HCT116 (cell line): Measurements from ENCODE around the gene CHAMP1. TPM values are rescaled to one million over a fixed set of nuclear protein-coding genes. Genes with fewer than 3 reads are reported as not detected.

Source experiments
- ATAC-seq: fragments of 200-7000 bp; cut with Tn5 transposase; 2 replicates; pipeline ENCODE4 v1.9.1; 2020; ENCODE audit warnings: mild to moderate bottlenecking, moderate library complexity
- BruUV-seq: library from RNA; stranded (reverse); fragments of 400-500 nt; replicated peaks from 2 replicates; lab custom pipeline; 2021; lab: Mats Ljungman, UMichigan
- CTCF ChIA-PET: fragments of 300-600 bp; sonication (Branson Sonifier 250); formaldehyde crosslinking; loops from one replicate; lab custom pipeline; 2021; ENCODE audit warnings: antibody characterized with exemption; lab: Charles Lee
- POLR2A ChIA-PET: fragments of 300-600, 350-600 bp; sonication (Branson Sonifier 250); formaldehyde crosslinking; loops from one replicate; lab custom pipeline; 2021; ENCODE audit warnings: antibody characterized with exemption; lab: Charles Lee
- RAD21 ChIA-PET, 2 experiments: fragments of 300-600 bp; sonication (Branson Sonifier 250); formaldehyde crosslinking; loops; one replicate each; lab custom pipeline; 2023; ENCODE audit warnings: low total read pairs in 2 of 2; ENCODE audit not compliant: uncharacterized antibody in 2 of 2, unreplicated experiment in 2 of 2, low non-redundant PET in 1 of 2; lab: Charles Lee
- DNase-seq: peaks from one replicate; pipeline ENCODE4 v3.0.0-alpha.2; 2010; ENCODE audit warnings: low read depth, low spot score
- H2AFZ ChIP-seq: fragments of 200-600 bp; shearing (Covaris generic), sonication (generic); 2 replicates; pipeline ENCODE4 v1.6.1; 2017; ENCODE audit warnings: low read depth, mixed run types, mixed read lengths, antibody characterized with exemption, low read length; ENCODE audit not compliant: poor library complexity, severe bottlenecking
- H3K27ac ChIP-seq: 2 replicates; pipeline ENCODE4 v1.5.1; 2012; ENCODE audit warnings: low read depth, low read length
- H3K27me3 ChIP-seq: fragments of 200-600 bp; sonication (generic); 2 replicates; pipeline ENCODE4 v1.6.1; 2016; ENCODE audit warnings: mixed run types, low read length, mixed read lengths; ENCODE audit not compliant: insufficient read depth
- H3K36me3 ChIP-seq, 2 experiments: fragments of 200-500 bp in 1 of 2; fragments of 200-600 bp in 1 of 2; sonication (Bioruptor generic) in 1 of 2; sonication (generic) in 1 of 2; 2 replicates each; pipeline versions ENCODE4 v1.5.1 to v1.6.1; 2014 to 2016; ENCODE audit warnings: low read length in 2 of 2, inconsistent platforms in 1 of 2, mixed read lengths in 1 of 2, mixed run types in 1 of 2; ENCODE audit not compliant: insufficient read depth in 2 of 2, control insufficient read depth in 1 of 2
- H3K4me1 ChIP-seq, 2 experiments: fragments of 200-600 bp in 1 of 2; sonication (generic) in 1 of 2; 2 replicates each; pipeline versions ENCODE4 v1.5.1 to v1.6.1; 2012 to 2017; ENCODE audit warnings: low read length in 2 of 2, inconsistent platforms in 1 of 2, mild to moderate bottlenecking in 1 of 2, mixed read lengths in 1 of 2, mixed run types in 1 of 2, moderate library complexity in 1 of 2; ENCODE audit not compliant: insufficient read depth in 2 of 2, control insufficient read depth in 1 of 2
- H3K4me2 ChIP-seq: fragments of 200-600 bp; sonication (generic); 2 replicates; pipeline ENCODE4 v1.6.1; 2017; ENCODE audit warnings: mixed run types, low read length, mixed read lengths
- H3K4me3 ChIP-seq, 2 experiments: fragments of 200-600 bp in 1 of 2; sonication (generic) in 1 of 2; replicated peaks in 1 of 2; 2 replicates each; pipeline ENCODE4 v1.5.1; 2011 to 2016; ENCODE audit warnings: low read length in 2 of 2, control low read depth in 1 of 2, low read depth in 1 of 2, mild to moderate bottlenecking in 1 of 2, mixed read lengths in 1 of 2, mixed run types in 1 of 2
- H3K79me2 ChIP-seq: fragments of 200-600 bp; sonication (generic); 2 replicates; pipeline ENCODE4 v1.6.1; 2017; ENCODE audit warnings: mild to moderate bottlenecking, mixed run types, low read length, moderate library complexity, mixed read lengths; ENCODE audit not compliant: insufficient read depth
- H3K9ac ChIP-seq: fragments of 200-600 bp; sonication (generic); 2 replicates; pipeline ENCODE4 v1.6.1; 2016; ENCODE audit warnings: low read length, mixed read lengths
- H3K9me2 ChIP-seq: fragments of 200-600 bp; sonication (generic), shearing (Covaris generic); 2 replicates; pipeline ENCODE4 v1.6.1; 2017; ENCODE audit warnings: mixed run types, mild to moderate bottlenecking, moderate library complexity; ENCODE audit not compliant: insufficient read depth
- H3K9me3 ChIP-seq, 2 experiments: fragments of 200-500 bp in 1 of 2; fragments of 200-600 bp in 1 of 2; sonication (Bioruptor generic) in 1 of 2; sonication (generic) in 1 of 2; 2 replicates each; pipeline ENCODE4 v1.6.1; 2014 to 2017; ENCODE audit warnings: low read length in 2 of 2, mixed read lengths in 2 of 2, inconsistent platforms in 1 of 2, low read depth in 1 of 2, mild to moderate bottlenecking in 1 of 2, mixed run types in 1 of 2, moderate library complexity in 1 of 2; ENCODE audit not compliant: control insufficient read depth in 1 of 2, insufficient read depth in 1 of 2
- H4K20me1 ChIP-seq: fragments of 200-600 bp; sonication (generic), shearing (Covaris generic); 2 replicates; pipeline ENCODE4 v1.6.1; 2017; ENCODE audit warnings: mixed run types, mild to moderate bottlenecking, moderate library complexity; ENCODE audit not compliant: insufficient read depth
- RAD21 ChIP-seq: IDR thresholded peaks from 2 replicates; pipeline ENCODE4 v1.6.1; 2012; ENCODE audit warnings: low read depth, mild to moderate bottlenecking
- SIN3A ChIP-seq: IDR thresholded peaks from 2 replicates; pipeline ENCODE4 v1.6.1; 2012; ENCODE audit warnings: low read depth
- YY1 ChIP-seq: IDR thresholded peaks from 2 replicates; pipeline ENCODE4 v1.6.1; 2011; ENCODE audit warnings: low read length, low read depth, moderate library complexity, mild to moderate bottlenecking; ENCODE audit not compliant: insufficient replicate concordance; ENCODE audit errors: extremely low read depth
- intact Hi-C: fragments of 100-400 bp; cut with micrococcal nuclease; formaldehyde crosslinking; loops from 2 replicates; pipeline ENCODE4 v1.10.0; 2022
- total RNA-seq: library from RNA; stranded (reverse); gene quantifications from one replicate; pipeline ENCODE4 v1.2.1, GENCODE V29; 2021; ENCODE audit not compliant: unreplicated experiment
- TF ChIP-seq, protein P1 (sequence below), 3 experiments: fragments of 200-600 bp in 1 of 3; sonication (generic) in 1 of 3; IDR thresholded peaks in 2 of 3; conservative IDR thresholded peaks in 1 of 3; 2 replicates each; pipeline ENCODE4 v1.5.1; 2012 to 2017; ENCODE audit warnings: low read depth in 2 of 3, low read length in 2 of 3, antibody characterized with exemption in 1 of 3, borderline replicate concordance in 1 of 3, control low read depth in 1 of 3, mild to moderate bottlenecking in 1 of 3, mixed read lengths in 1 of 3, mixed run types in 1 of 3, moderate library complexity in 1 of 3; ENCODE audit not compliant: insufficient read depth in 1 of 3
- TF ChIP-seq, protein P2 (sequence below): IDR thresholded peaks from 2 replicates; pipeline ENCODE4 v1.6.1; 2012
- TF ChIP-seq, protein P3 (sequence below): IDR thresholded peaks from 2 replicates; pipeline ENCODE4 v1.6.1; 2012; ENCODE audit warnings: low read depth
- TF ChIP-seq, protein P4 (sequence below): IDR thresholded peaks from 2 replicates; pipeline ENCODE4 v1.6.1; 2012

CHAMP1 gene
- total RNA-seq, 1 experiment from 2014 or later: 31.5 TPM

DNA sequence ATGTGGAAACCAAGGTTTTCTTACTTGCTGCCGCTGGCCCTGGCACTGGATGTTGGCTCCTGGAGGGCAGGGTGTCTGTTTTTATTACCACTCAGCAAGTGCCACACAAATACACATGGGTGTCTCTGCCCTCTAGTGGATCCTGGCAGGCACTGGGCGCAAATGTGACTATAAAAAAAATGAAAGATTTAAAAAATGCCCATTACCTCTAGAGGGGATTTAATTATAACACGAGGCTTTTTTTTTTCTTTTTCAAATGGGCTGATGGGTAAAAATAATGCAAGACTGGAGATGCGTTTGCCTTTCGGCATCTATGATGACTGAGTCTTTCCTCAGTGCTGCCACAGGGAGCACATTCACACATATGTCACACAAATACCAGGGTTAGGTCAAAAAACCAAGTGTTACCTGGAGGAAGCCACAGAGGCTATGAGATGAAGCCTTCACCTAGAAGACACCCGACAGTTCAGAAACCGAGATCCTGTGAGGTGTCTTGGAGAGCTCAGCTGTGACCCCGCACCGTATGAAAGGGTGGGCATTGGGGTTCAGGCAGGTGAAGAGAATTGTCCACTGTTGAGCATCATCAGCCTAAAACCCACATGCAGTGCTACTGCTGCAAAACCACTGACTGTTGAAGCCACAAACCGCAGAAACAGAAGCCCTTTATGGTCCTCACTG, 25.7 kb downstream of the CHAMP1 start:
- Histone ChIP-seq H3K36me3 (no peaks in the 10 kb centered on the region), H3K27ac (no peak overlapping the region), H3K4me1 (peaks cover 0 to 10% of the 10 kb centered on the region in 2 experiments; a peak in 1 of 4 replicates), H3K4me2 (peak overlapping the region; percentile 46; the same call in 1 of the 2 replicates), H2AFZ (peak overlapping the region; percentile 91), H4K20me1 (no peaks in the 10 kb centered on the region), H3K27me3 (no peaks in the 10 kb centered on the region), H3K9ac (no peak overlapping the region), H3K4me3 (no peak overlapping the region), H3K9me2 (no peaks in the 10 kb centered on the region), H3K9me3 (no peaks in the 10 kb centered on the region), H3K79me2 (no peaks in the 10 kb centered on the region)
- TF ChIP-seq, protein P1, sequence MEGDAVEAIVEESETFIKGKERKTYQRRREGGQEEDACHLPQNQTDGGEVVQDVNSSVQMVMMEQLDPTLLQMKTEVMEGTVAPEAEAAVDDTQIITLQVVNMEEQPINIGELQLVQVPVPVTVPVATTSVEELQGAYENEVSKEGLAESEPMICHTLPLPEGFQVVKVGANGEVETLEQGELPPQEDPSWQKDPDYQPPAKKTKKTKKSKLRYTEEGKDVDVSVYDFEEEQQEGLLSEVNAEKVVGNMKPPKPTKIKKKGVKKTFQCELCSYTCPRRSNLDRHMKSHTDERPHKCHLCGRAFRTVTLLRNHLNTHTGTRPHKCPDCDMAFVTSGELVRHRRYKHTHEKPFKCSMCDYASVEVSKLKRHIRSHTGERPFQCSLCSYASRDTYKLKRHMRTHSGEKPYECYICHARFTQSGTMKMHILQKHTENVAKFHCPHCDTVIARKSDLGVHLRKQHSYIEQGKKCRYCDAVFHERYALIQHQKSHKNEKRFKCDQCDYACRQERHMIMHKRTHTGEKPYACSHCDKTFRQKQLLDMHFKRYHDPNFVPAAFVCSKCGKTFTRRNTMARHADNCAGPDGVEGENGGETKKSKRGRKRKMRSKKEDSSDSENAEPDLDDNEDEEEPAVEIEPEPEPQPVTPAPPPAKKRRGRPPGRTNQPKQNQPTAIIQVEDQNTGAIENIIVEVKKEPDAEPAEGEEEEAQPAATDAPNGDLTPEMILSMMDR (IDR thresholded peaks at IDR 0.05 in 2 of 3, conservative IDR thresholded peaks at IDR 0.05 in 1 of 3; ENCODE audit: borderline replicate concordance in 1 of 3, insufficient read depth in 1 of 3, low read depth in 2 of 3, low read length in 2 of 3): peak; percentile 79 to 82 (median 80)
- TF ChIP-seq YY1: peak; percentile 31
- TF ChIP-seq, protein P2, sequence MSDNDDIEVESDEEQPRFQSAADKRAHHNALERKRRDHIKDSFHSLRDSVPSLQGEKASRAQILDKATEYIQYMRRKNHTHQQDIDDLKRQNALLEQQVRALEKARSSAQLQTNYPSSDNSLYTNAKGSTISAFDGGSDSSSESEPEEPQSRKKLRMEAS: no peak
- TF ChIP-seq, protein P3, sequence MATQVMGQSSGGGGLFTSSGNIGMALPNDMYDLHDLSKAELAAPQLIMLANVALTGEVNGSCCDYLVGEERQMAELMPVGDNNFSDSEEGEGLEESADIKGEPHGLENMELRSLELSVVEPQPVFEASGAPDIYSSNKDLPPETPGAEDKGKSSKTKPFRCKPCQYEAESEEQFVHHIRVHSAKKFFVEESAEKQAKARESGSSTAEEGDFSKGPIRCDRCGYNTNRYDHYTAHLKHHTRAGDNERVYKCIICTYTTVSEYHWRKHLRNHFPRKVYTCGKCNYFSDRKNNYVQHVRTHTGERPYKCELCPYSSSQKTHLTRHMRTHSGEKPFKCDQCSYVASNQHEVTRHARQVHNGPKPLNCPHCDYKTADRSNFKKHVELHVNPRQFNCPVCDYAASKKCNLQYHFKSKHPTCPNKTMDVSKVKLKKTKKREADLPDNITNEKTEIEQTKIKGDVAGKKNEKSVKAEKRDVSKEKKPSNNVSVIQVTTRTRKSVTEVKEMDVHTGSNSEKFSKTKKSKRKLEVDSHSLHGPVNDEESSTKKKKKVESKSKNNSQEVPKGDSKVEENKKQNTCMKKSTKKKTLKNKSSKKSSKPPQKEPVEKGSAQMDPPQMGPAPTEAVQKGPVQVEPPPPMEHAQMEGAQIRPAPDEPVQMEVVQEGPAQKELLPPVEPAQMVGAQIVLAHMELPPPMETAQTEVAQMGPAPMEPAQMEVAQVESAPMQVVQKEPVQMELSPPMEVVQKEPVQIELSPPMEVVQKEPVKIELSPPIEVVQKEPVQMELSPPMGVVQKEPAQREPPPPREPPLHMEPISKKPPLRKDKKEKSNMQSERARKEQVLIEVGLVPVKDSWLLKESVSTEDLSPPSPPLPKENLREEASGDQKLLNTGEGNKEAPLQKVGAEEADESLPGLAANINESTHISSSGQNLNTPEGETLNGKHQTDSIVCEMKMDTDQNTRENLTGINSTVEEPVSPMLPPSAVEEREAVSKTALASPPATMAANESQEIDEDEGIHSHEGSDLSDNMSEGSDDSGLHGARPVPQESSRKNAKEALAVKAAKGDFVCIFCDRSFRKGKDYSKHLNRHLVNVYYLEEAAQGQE: no peak
- TF ChIP-seq SIN3A: no peak
- TF ChIP-seq RAD21: peak; percentile 86
- TF ChIP-seq, protein P4, sequence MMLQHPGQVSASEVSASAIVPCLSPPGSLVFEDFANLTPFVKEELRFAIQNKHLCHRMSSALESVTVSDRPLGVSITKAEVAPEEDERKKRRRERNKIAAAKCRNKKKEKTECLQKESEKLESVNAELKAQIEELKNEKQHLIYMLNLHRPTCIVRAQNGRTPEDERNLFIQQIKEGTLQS: no peak
- intact Hi-C loops: no loop called here
- POLR2A ChIA-PET: no interaction called here
- CTCF ChIA-PET: no interaction called here
- peak; percentile 88 for ATAC-seq
- RAD21 ChIA-PET: no interaction called here
- peak; percentile 51 for DNase-seq
- no TSS peak for BruUV-seq
